Measurements from ENCODE around the gene TRPT1.

The TRPT1 gene

DNA sequence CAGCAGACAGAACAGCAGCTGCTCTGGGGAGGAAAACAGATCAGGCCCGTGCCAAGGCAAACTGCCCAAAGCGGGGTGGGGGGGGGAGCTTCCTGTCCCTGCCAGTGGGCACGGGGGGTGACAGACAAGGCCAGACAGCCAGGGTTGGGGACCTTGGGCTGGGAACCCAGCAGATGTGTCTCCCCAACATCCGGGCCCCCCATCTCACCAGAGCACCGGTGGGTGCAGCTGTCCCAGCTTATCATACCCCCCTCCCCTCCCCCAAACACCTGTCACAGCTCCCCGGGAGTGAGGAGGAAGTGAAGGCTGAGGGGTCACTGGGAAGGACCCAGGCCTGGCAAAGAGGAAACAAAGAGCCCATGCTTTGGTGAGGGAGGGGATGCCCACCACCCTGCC is 19.4 kb upstream of the TRPT1 start:
- DNase-seq (ENCODE audit: low read depth): no peak

DNA sequence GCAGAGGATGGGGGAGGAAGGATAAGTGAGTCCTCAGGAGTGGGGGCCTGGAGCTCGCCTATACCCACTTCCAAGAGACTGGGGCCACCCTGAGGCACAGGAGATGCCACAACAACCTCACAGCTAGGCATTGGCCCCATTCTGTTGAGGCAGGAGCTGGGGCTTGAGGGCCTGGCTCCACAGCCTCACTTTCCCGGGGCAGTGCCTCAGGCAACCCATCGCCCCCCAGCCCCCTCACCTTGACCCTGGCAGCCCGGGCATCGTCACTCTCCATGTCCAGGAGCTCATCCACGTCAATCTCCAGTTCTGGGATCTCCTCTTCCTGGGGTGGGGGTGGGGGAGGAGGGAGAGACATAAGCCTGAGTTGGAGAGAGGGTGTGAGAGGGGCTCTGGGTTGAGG is 19.0 kb upstream of the TRPT1 start:
- no peak for DNase-seq (ENCODE audit: low read depth)

DNA sequence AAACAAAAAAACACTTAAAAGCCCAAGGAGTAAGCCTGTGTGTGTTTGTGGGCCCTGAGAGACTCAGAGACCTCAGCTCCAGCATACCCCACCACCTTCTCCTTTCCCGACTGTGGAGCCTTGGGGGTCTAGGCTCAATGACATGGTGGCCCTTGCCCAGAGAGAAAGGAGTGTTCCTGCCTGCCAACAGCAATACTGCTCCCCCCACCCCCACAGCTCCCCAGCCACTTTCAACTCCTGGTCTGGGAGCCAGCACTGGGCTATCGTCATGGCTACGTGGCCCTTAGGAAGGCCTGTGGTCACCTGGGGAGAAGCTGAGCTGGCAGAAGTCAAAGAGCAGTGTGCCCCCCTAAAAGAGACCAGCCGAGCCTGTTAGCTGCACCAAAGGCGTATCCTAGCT is 18.1 kb upstream of the TRPT1 start:
- no peak for DNase-seq (ENCODE audit: low read depth)

DNA sequence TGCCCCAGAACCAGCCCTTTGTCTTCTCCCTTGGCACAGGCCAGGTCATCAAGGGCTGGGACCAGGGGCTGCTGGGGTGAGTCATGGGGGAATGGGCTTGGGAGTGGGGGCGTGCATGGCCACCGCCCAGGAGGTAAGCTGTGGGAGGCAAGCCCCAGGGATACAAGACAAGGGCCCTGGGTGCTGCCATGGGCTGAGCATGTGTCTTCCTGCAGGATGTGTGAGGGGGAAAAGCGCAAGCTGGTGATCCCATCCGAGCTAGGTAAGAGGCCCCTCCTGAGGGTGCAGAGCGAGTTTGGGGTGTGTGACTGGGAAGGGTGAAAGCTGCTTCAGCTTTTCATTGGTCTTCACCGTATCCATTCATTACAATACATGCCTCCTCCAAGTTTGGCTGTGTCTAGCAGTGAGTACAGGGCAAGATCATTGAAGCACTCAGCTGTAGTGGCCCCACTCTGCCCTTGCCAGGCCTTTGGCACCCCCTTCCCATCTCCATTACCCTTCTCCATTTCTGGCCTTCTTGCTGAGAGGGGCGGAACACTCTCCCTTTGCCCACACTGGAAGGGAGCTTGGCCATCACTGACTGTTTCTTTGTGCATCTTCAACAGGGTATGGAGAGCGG is 17.4 kb upstream of the TRPT1 start:
- no peak for DNase-seq (ENCODE audit: low read depth)

DNA sequence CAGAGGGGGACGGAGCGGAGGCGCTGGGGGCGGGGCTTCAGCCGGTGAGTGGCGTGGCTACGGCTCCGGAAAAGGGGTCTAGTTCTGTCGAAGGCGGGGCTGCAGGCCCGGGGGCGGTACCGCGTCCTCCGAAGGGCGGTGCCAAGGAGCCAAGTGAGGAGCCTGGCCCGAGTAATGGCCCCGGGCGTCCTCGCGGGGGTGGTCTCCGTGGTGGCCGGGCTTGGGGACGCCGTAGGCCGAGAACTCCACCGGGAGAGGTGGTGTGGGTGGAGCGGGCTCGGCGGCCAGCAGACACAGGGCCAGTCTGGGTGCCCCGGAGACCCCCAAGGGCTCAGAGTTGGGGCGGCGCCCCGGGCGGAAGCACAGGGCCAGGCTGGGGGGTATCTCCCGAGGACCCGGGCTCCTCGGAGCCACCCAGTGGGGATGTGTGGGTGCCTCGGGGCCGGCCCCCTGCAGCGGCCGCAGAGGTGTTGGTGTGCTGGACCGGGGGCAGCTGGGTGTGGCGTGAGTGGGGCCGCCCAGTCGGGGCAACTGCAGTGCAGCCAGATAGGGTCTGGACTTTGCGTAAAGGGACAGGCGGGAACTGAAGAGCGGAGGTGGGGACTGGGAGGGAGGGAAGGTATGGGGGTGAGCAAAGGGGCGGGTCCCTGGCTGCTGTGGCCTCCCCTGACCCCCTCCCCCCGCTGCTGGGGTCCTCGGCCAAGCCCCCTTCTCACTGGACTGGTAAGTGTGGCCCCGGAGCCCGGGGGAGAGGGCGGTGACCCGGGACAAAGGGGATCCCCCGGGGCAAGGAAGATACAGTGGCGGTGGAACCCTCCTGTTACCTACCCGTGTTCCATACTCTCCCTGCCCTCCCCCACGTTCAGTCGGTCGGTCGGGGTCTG is 15.7 kb upstream of the TRPT1 start:
- DNase-seq (ENCODE audit: low read depth): no peak

DNA sequence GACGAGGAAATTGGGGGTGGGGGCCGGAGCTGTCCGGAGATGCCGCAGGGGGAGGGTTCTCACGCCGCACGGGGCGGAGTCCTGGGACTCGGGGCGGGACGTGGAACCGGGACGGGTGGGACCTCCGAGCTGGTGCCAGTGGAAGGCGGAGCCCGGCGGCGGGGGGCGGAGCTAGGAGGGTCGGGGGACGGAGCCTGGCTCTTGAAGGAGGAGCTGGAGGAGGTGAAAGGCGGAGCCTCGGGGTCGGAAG is 15.2 kb upstream of the TRPT1 start:
- DNase-seq (ENCODE audit: low read depth): peak; percentile 97

DNA sequence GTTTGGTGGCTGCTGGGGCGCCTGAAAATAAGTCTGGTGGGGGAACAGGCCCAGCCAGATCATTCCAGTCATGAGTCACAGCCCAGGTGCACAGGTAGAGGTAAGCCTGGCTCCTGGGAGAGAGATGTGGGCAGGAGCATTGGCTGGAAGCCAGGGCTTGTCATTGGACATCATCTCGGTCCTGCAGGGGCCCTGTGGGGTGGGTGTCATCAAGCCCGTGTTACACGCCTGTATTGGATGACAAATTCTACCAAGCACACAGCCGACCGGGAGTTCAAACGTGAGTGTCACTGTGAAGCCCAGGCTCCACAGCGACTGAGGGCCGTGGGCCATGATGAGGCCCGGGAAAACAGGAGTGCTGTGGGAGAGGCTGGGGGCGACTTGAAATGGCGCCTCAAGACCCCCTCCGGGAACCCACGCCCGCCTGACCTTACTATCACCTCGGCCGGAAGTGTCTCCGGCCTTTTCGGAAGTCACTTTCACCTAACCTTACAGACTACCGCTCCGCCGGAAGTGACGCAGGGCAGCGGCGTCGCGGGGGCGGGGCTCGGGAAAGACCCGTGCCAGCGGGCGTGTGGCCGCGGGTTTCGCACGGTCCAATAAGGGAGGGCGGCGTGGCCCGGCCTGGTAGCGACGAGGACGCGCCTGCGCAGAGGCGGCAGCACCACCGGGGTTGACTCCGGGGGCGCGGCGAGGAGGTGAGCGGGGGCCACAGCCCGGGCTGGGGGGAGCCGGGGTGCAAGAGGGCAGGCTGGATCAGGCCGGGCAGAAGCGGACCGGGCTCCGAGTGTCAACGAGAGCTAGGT is 14.7 kb upstream of the TRPT1 start, which contains the start of gene FKBP2:
TSS of gene FKBP2 (plus strand) at position 661 of the 806 bp plus-strand sequence. CDS start 1,293 bp downstream, outside the sequence.
- peak; percentile 63 for DNase-seq (ENCODE audit: low read depth)

DNA sequence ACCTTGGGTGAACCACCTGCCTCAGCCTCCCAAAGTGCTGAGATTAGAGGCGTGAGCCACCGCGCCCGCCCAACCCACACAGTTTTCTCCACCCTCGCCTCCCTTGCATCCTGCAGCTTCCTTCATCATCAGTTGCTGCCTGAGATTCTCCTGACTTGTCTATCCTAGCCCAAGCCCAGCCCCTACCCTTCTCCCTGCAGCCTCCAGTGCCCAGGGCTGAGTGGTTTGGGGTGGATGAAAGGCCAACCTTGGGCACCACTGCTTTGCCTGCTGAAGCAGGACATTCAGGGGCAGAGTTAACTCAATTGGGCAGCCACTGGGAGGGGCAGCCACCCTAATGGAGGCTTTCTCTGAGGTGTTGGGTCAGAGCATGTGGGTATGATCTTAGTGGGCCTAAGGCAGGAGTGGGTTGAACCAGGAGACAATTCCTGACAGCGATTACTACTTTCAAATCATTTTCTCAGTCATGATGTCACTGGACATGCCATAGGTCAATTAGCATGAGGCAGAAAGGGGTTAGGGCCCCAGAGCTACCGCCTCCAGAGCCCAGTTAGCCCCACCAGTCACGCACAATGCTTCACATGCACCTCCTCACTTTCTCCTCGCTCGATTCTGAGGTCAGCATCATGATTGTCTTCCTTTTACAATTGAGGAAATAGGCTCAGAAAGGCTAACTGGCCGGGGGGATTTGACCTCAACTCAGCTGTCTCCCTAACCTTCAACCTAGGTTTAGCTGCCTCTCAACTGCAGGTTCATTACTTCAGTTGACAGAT is 13.9 kb upstream of the TRPT1 start:
- DNase-seq (ENCODE audit: low read depth): no peak

DNA sequence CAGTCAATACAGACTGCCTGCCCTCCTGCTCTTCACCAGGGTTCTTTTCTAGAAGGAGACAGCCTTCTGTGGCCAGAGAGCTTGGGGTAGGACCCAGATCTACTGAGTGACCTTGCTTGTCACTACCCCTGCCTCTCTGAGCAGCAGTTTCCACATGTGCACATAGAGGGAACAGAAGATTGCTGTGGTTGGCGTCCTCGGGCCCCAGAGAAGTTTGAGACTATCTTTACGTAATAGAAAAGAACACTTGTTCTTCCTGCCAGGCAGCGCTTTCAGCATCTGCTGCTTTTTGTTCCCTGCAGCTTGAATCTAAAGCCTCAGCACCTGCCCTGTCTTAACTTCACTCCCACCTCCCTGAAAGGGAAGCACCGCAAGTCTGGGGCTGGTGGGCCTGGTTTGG is 13.0 kb upstream of the TRPT1 start:
- no peak for DNase-seq (ENCODE audit: low read depth)

DNA sequence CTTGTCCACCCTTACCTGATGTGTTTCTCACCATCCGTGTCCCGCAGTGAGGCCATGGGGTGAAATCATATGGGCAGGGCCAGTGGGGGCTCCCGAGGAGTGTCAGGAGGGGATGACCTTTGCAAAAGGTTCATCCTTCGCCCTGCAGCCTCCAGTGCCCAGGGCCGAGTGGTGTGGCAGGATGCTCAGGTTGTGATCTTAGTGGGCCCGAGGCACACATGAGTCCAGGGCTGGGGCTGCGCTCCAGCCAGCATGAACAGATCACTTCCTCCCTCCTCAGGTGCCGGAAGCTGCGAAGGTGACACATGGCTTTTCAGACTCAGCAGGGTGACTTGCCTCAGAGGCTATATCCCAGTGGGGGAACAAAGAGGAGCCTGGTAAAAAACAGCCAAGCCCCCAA is 12.1 kb upstream of the TRPT1 start:
- no peak for DNase-seq (ENCODE audit: low read depth)

DNA sequence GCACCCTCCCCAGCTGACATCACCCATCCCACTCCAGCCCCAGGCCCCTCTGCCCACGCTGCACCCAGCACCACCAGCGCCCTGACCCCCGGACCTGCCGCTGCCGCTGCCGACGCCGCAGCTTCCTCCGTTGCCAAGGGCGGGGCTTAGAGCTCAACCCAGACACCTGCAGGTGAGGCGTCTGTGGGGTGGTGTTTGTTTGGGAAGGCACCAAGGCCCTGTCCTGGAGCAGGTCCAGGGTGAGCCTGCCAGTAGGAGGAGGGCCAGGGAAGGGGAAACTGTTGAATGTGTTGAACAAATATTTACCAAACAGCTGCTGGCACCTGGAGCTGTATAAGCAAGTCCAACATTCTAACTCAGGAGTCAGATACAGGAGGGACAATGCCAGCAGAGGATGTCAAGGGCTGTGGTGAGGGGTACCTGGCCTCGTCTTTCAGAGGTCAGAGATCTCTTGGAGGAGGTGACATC is 11.5 kb upstream of the TRPT1 start:
- DNase-seq (ENCODE audit: low read depth): no peak

DNA sequence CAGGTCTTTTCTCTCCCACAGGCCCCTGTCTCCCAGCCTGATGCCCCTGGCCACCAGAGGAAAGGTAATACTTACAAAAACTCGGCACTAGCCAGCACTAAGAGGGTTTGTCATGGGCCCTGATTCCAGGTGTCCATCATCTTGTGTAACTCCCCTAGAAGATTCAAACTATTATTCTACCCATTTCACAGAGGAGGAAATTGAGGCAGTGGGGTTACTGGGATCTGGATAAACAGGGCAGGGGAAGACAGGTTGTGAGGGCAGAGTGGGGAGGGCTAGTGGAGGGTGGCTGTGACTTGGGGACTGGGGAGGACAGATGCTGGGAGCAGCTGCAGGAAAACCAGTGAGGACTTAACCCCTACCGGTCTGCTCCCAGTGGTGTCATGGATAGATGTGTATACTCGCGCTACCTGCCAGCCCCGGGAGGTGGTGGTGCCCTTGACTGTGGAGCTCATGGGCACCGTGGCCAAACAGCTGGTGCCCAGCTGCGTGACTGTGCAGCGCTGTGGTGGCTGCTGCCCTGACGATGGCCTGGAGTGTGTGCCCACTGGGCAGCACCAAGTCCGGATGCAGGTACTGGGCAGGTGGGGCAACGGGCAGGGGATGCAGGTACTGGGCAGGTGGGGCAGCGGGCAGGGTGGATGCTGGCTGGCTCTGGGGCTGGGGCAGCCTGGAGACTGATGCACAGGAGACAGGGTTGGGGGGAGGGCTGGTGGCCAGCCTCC is 9.6 kb upstream of the TRPT1 start:
- DNase-seq (ENCODE audit: low read depth): no peak

DNA sequence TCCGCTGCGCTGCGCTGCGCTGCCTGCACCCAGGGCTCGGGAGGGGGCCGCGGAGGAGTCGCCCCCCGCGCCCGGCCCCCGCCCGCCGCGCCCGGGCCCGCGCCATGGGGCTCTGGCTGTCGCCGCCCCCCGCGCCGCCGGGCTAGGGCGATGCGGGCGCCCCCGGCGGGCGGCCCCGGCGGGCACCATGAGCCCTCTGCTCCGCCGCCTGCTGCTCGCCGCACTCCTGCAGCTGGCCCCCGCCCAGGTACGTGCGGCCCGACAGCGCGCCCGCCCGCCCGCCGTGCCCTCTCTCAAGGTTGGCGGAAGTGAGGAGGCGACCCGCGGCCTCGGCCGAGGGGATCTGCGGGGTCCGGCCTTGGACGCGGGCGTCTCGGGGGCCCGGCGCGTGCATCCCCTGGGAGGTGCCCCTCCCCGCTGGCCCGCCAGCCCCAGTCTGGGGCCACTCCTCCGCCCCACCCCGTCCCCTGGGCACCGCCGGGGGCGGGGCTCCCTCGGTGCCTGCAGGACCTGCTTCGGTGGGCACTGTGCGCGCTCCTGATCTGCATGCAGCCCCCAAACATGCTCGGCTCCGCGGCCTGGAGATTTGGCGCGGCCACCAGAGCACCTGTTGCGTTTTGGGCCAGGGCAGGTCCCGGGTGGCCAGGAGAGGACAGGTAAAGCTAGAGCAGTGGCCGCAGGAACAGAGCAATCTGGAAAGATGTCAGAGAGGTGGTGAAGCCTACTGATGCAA is 8.8 kb upstream of the TRPT1 start:
- no peak for DNase-seq (ENCODE audit: low read depth)

DNA sequence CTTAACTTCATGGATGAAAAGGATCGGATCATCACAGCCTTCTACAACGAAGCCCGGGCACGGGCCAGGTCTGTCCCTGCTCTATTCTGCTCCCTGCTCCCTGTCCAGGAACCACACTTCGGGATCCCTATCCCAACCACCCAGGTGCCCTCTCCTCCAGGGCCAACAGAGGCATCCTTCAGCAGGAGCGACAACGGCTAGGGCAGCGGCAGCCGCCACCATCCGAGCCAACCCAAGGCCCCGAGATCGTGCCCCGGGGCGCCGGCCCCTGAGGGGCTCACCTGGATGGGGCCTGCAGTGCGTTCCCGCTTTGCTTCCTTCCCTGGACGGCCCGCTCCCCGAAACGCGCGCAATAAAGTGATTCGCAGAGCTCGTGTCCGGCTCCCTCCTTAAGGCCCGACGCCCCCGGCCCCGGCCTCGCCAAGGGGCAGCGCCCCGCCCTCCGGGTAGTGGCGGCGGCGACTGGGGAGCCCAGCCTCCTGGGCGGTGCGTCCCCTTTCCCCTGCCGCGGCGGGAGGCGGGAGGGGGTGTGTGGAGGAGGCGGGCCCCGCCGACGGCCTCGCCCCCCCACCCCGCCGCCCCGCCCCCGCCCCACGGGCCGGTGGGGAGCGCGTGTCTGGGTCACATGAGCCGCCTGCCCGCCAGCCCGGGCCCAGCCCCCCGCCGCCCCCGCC is 8.1 kb upstream of the TRPT1 start, which contains the start of gene VEGFB:
TSS of gene VEGFB (plus strand) at position 672 of the 674 bp plus-strand sequence. CDS start 250 bp downstream, outside the sequence.
- no peak for DNase-seq (ENCODE audit: low read depth)

DNA sequence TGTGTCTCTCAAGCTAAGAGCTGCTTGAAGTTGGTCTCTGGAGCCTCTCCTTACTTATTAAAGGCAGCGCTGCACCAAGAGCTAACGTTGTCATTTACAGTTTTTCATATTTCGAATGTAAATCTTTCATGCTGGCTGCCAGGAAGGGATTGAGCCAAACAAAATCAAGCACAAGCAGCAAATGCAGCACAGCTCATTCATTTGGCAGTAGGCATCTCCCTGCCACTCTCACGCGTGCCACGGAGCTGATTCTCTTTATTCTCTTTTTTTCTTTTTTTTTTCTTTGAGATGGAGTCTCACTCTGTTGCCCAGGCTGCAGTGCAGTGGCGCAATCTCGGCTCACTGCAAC is 7.0 kb upstream of the TRPT1 start:
- DNase-seq (ENCODE audit: low read depth): no peak

DNA sequence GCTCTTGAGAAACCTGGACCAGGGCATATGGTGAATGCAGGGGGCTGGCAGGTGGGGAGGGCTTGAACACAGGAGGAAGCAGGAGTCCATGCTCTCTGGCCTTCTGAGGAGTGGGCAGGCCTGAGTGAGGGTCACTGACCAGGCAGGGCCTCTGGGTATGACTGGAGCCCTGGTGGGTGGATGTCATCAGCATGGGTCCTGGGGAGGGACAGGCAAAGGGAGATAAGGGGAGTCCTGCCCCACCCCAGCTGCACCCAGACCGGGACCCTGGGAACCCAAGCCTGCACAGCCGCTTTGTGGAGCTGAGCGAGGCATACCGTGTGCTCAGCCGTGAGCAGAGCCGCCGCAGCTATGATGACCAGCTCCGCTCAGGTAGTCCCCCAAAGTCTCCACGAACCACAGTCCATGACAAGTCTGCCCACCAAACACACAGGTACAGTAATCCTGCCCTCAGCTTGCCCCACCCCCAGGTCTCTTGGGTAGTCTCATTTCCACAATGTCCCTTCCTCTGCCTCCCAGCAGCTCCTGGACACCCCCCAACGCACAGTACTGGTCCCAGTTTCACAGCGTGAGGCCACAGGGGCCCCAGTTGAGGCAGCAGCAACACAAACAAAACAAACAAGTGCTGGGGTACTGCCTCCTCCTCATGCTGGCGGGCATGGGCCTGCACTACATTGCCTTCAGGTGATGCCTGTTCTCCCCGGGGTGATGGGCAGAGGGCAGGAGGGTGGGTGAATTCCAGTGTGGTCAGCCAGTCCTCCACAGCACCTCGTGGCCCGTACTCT is 6.4 kb upstream of the TRPT1 start:
- no peak for DNase-seq (ENCODE audit: low read depth)

DNA sequence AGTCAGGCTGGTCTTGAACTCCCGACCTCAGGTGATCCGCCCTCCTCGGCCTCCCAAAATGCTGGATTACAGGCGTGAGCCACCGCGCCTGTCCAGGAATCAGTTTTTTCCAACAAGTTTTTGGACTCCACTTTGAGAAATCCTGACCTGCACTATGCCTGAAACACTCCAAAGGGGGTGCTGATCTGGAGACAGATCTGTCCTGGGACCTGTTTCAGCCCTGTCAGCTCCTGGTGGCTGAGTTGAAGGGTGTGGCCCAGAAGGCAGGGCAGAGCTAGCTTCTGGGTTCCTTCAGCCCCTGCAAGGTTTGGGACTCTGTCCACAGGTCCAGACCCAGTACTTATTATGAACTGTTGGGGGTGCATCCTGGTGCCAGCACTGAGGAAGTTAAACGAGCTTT is 5.6 kb upstream of the TRPT1 start:
- no peak for DNase-seq (ENCODE audit: low read depth)

DNA sequence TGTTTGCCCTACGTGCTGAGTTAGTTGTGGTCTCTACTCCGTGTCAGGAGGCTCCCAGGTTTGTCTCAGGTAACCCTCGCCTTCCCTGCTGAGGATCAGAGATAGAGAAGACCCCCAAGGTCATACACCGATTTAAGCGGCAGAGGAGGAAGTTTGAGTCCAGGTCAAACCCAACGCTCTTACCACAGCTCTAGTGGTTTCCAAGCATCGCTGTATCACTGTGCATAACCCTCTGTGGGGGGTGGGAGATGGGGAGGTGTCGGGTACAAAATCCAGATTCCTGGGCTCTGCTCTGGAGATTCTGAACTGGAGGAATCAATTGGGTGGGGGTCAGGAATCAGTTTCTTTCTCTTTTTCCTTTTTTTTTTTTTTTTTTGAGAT is 5.0 kb upstream of the TRPT1 start:
- DNase-seq (ENCODE audit: low read depth): no peak
